ENCODE results near the gene CKAP5. TPM values are rescaled to one million over a fixed set of nuclear protein-coding genes. Genes with fewer than 3 reads are reported as not detected.

Gene CKAP5
- total RNA-seq, 1 donor from 2014 or later: 78.8 TPM

GRCh38 chr11:46892109-46892508, 46.0 kb upstream of the CKAP5 start:
- Histone ChIP-seq H3K4me1 (peaks cover 18% of the 10 kb centered on the region), H3K27me3 (ENCODE audit: low read depth) (no peaks in the 10 kb centered on the region), H3K27ac (replicated peaks) (no peak overlapping the region), H3K36me3 (peaks cover 26% of the 10 kb centered on the region), H3K4me3 (no peak overlapping the region), H3K9me3 (replicated peaks) (no peaks in the 10 kb centered on the region)
- TF ChIP-seq, protein P1, sequence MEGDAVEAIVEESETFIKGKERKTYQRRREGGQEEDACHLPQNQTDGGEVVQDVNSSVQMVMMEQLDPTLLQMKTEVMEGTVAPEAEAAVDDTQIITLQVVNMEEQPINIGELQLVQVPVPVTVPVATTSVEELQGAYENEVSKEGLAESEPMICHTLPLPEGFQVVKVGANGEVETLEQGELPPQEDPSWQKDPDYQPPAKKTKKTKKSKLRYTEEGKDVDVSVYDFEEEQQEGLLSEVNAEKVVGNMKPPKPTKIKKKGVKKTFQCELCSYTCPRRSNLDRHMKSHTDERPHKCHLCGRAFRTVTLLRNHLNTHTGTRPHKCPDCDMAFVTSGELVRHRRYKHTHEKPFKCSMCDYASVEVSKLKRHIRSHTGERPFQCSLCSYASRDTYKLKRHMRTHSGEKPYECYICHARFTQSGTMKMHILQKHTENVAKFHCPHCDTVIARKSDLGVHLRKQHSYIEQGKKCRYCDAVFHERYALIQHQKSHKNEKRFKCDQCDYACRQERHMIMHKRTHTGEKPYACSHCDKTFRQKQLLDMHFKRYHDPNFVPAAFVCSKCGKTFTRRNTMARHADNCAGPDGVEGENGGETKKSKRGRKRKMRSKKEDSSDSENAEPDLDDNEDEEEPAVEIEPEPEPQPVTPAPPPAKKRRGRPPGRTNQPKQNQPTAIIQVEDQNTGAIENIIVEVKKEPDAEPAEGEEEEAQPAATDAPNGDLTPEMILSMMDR (IDR thresholded peaks at IDR 0.05; ENCODE audit: borderline replicate concordance): no peak
- intact Hi-C loops (cut with micrococcal nuclease): no loop called here
- DNase-seq: no peak

- H3K4me3 ChIP-seq: no peak overlapping the region
- no peak overlapping the region for H3K27ac ChIP-seq (replicated peaks)
- peaks cover 40% of the 10 kb centered on the region for H3K36me3 ChIP-seq
- TF ChIP-seq, protein P1 (IDR thresholded peaks at IDR 0.05; ENCODE audit: borderline replicate concordance): no peak
- intact Hi-C loops (cut with micrococcal nuclease): no loop called here
- H3K9me3 ChIP-seq (replicated peaks): no peaks in the 10 kb centered on the region
- no peaks in the 10 kb centered on the region for H3K27me3 ChIP-seq (ENCODE audit: low read depth)
- no peak for DNase-seq
- peaks cover 3% of the 10 kb centered on the region for H3K4me1 ChIP-seq
These were observed 44.6 kb upstream of the CKAP5 start for GRCh38 chr11:46890665-46891064.

DNA sequence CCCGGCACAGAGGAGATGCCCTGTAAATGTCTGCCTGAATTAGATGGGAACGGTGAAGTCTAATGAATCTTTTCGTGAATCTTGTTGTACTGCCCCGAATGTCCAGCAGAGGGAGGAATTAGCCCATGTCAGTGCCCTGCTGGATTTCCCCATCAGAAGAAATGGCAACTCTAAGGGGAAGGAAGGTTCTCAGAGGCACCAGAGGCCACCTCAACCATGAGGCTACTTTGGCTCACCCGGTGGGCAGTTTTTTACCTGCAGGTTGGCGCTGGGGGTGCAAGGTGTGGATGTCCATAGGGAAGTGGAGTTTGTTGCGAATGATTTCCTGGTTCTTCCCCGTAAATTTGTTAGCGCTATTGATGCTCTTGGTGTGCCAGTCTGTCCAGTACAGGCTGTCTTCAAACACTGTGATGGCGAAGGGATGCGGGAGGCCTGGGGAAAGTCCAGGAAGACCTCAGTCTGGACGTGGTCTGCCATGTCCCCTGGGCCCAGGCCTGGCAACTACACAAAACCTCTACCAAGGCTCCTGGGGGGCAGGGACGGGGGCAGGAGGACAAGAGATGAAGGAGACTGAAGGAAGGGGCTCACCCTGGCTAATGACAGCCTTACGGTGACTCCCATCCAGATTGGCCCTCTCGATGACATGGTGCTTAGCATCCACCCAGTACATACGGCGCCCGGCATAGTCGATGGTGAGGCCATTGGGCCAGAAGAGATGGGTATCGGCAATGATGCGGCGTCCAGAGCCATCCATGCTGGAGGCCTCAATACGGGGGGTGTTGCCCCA, 43.8 kb upstream of the CKAP5 start:
- peak; percentile 19 for DNase-seq
- intact Hi-C loops (cut with micrococcal nuclease): loop anchor here (2.0 kb wide), 1 partner anchor 263 kb away; no protein-coding TSS in a partner anchor
- TF ChIP-seq, protein P1 (IDR thresholded peaks at IDR 0.05; ENCODE audit: borderline replicate concordance): peak; percentile 91
- H3K36me3 ChIP-seq: peaks cover 39% of the 10 kb centered on the region
- no peak overlapping the region for H3K4me3 ChIP-seq
- no peak overlapping the region for H3K27ac ChIP-seq (replicated peaks)
- H3K27me3 ChIP-seq (ENCODE audit: low read depth): no peaks in the 10 kb centered on the region
- H3K4me1 ChIP-seq: no peaks in the 10 kb centered on the region
- H3K9me3 ChIP-seq (replicated peaks): no peaks in the 10 kb centered on the region

DNA sequence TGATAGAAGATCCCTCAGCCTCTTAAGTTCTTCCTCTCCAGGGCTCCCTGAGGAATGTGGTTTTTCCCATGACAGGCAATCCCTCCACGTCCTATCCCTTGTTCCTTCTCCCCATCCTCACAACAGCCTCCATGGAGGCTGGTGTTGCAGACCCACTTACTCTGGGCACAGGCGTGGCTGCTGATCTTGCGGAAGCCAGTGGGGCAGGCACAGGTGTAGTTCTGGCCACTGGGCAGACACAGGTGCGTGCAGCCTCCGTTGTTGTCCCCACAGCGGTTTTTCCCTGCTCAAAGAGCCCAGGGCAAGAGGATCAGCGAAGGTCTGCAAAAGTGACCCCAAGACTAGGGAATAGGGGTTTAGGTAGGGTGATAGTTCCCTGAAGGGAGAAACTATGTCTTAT, 43.2 kb upstream of the CKAP5 start:
- TF ChIP-seq, protein P1 (IDR thresholded peaks at IDR 0.05; ENCODE audit: borderline replicate concordance): no peak
- peaks cover 33% of the 10 kb centered on the region for H3K36me3 ChIP-seq
- H3K27ac ChIP-seq (replicated peaks): no peak overlapping the region
- H3K27me3 ChIP-seq (ENCODE audit: low read depth): no peaks in the 10 kb centered on the region
- no peak for DNase-seq
- H3K4me1 ChIP-seq: no peaks in the 10 kb centered on the region
- H3K9me3 ChIP-seq (replicated peaks): no peaks in the 10 kb centered on the region
- no peak overlapping the region for H3K4me3 ChIP-seq
- intact Hi-C loops (cut with micrococcal nuclease): loop anchor here (2.0 kb wide), 1 partner anchor 264 kb away; no protein-coding TSS in a partner anchor

DNA sequence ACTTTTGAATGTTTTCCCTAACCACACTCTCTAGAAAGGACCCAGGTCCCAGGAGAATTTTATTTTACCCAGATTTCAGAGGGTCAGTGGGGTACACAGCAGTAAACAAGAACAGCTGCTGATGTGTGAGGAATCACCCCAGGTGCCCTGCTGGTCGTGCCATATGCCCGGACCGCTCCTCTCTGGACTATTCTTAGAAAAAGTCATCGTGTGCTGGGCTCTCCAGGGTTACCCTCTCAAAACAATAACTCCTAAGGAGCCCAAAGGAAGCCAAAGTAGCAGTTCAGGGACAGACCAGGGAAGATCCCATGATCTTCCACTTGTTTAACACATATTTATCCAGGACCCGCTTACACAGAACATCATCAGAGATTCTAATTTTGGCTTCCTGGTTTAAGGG, 42.6 kb upstream of the CKAP5 start:
- no peak overlapping the region for H3K4me3 ChIP-seq
- H3K36me3 ChIP-seq: peaks cover 38% of the 10 kb centered on the region
- intact Hi-C loops (cut with micrococcal nuclease): loop anchor here (2.0 kb wide), 1 partner anchor 264 kb away; no protein-coding TSS in a partner anchor
- H3K9me3 ChIP-seq (replicated peaks): no peaks in the 10 kb centered on the region
- H3K27me3 ChIP-seq (ENCODE audit: low read depth): no peaks in the 10 kb centered on the region
- TF ChIP-seq, protein P1 (IDR thresholded peaks at IDR 0.05; ENCODE audit: borderline replicate concordance): no peak
- H3K4me1 ChIP-seq: no peaks in the 10 kb centered on the region
- H3K27ac ChIP-seq (replicated peaks): no peak overlapping the region
- DNase-seq: no peak

Measured in left ventricle myocardium inferior (tissue), 1 donor.